GM12878 (cell line): ENCODE data around the gene MAGI2. TPM values are rescaled to one million over a fixed set of nuclear protein-coding genes. Genes with fewer than 3 reads are reported as not detected.
A peak's percentile ranks its signal among the peaks of the same experiment; 100 is the strongest.

Experiments used
- ATAC-seq: fragments of 200-7000 bp; cut with Tn5 transposase; 3 replicates; pipeline ENCODE4 v1.9.1; 2020; ENCODE audit warnings: mild to moderate bottlenecking, moderate library complexity
- BruUV-seq: library from RNA; stranded (reverse); fragments of 400-500 nt; replicated peaks from 2 replicates; lab custom pipeline; 2021; lab: Mats Ljungman, UMichigan
- CTCF ChIA-PET: fragments of 300-600 bp; sonication (Branson Sonifier 250); formaldehyde crosslinking; extraction: SDS; loops from one replicate; lab custom pipeline; 2021; ENCODE audit warnings: inconsistent platforms; lab: Yijun Ruan, JAX
- POLR2A ChIA-PET: fragments of 350-600 bp; formaldehyde crosslinking; extraction: SDS; loops from one replicate; lab custom pipeline; 2021; ENCODE audit warnings: inconsistent platforms; lab: Charles Lee
- RAD21 ChIA-PET: fragments of 300-600 bp; sonication (Branson Sonifier 250); formaldehyde crosslinking; loops from one replicate; lab custom pipeline; 2023; ENCODE audit warnings: antibody characterized with exemption; ENCODE audit not compliant: unreplicated experiment; lab: Charles Lee
- SMC1A ChIA-PET: fragments of 300-600 bp; sonication (Branson Sonifier 250); formaldehyde crosslinking; loops from one replicate; lab custom pipeline; 2023; ENCODE audit not compliant: unreplicated experiment, uncharacterized antibody; lab: Charles Lee
- DNase-seq: peaks from one replicate; pipeline ENCODE4 v3.0.0-alpha.2; 2011; ENCODE audit warnings: low read depth, low spot score
- FAIRE-seq: peaks from 3 replicates; lab custom pipeline; 2011; peaks lifted over from hg19 to GRCh38; lab: Jason Lieb, UNC
- H2AFZ ChIP-seq: 2 replicates; pipeline ENCODE4 v1.6.0; 2011; ENCODE audit warnings: low read depth, low read length, control low read depth; ENCODE audit not compliant: control insufficient read depth
- H3K27ac ChIP-seq: 2 replicates; pipeline ENCODE4 v1.5.1; 2011; ENCODE audit warnings: control low read depth; ENCODE audit not compliant: control insufficient read depth, insufficient read depth
- H3K27me3 ChIP-seq, 2 experiments: replicated peaks in 1 of 2; 2 replicates each; pipeline versions ENCODE4 v1.6.0 to v1.6.1; 2011; ENCODE audit warnings: low read length in 1 of 2; ENCODE audit not compliant: control insufficient read depth in 2 of 2, insufficient read depth in 2 of 2
- H3K36me3 ChIP-seq, 2 experiments: 2 replicates each; pipeline ENCODE4 v1.5.1; 2011; ENCODE audit warnings: low read length in 1 of 2; ENCODE audit not compliant: control insufficient read depth in 2 of 2, insufficient read depth in 2 of 2
- H3K4me1 ChIP-seq: 2 replicates; pipeline ENCODE4 v1.6.1; 2011; ENCODE audit warnings: mild to moderate bottlenecking, low read length, moderate library complexity, mixed read lengths; ENCODE audit not compliant: control insufficient read depth, insufficient read depth
- H3K4me2 ChIP-seq: 2 replicates; pipeline ENCODE4 v1.6.0; 2011; ENCODE audit warnings: control low read depth; ENCODE audit not compliant: control insufficient read depth, insufficient read depth
- H3K4me3 ChIP-seq: fragments of 200-600 bp; sonication (generic); 2 replicates; pipeline ENCODE4 v1.5.1; 2016
- H3K79me2 ChIP-seq: 2 replicates; pipeline ENCODE4 v1.6.0; 2011; ENCODE audit warnings: low read length; ENCODE audit not compliant: control insufficient read depth, insufficient read depth
- H3K9ac ChIP-seq: 2 replicates; pipeline ENCODE4 v1.8.0; 2011; ENCODE audit warnings: low read length, control low read depth, mixed read lengths; ENCODE audit not compliant: control insufficient read depth, insufficient read depth
- H3K9me3 ChIP-seq: replicated peaks from 3 replicates; pipeline ENCODE4 v1.5.1; 2011; ENCODE audit warnings: mild to moderate bottlenecking, low read length; ENCODE audit not compliant: control insufficient read depth, insufficient read depth
- H4K20me1 ChIP-seq: 2 replicates; pipeline ENCODE4 v1.6.0; 2011; ENCODE audit not compliant: control insufficient read depth, insufficient read depth
- ETV6 ChIP-seq, 2 experiments: fragments of 450-650 bp in 1 of 2; IDR thresholded peaks in 1 of 2; conservative IDR thresholded peaks in 1 of 2; 2 replicates each; pipeline ENCODE4 v1.6.1; 2014; ENCODE audit warnings: antibody characterized with exemption in 1 of 2, borderline replicate concordance in 1 of 2, low read depth in 1 of 2, mild to moderate bottlenecking in 1 of 2, moderate library complexity in 1 of 2
- PBX3 ChIP-seq: IDR thresholded peaks from 2 replicates; pipeline ENCODE4 v1.6.1; 2011; ENCODE audit warnings: mild to moderate bottlenecking, low read depth, low read length, moderate library complexity; ENCODE audit not compliant: insufficient replicate concordance
- WGBS: methylation state at CpG from one replicate; pipeline ENCODE4 v1.1.6; 2016; ENCODE audit warnings: low lambda C conversion rate; ENCODE audit not compliant: insufficient replicate concordance, insufficient coverage; ENCODE audit errors: missing lambda C conversion rate; 5-methylcytosine and 5-hydroxymethylcytosine counted together
- in situ Hi-C: fragments of 300-500 bp; cut with MboI; formaldehyde crosslinking; loops from 9 replicates; pipeline ENCODE4 v1.14.3; 2018; ENCODE audit warnings: mixed read lengths
- intact Hi-C: fragments of 100-400 bp; cut with micrococcal nuclease; formaldehyde crosslinking; loops from one replicate; pipeline ENCODE4 v1.14.2; 2022; ENCODE audit not compliant: unreplicated experiment
- polyA plus RNA-seq, 11 experiments: library from polyadenylated mRNA; depleted of rRNA in 4 of 11; unstranded in 6 of 11; stranded (reverse) in 5 of 11; fragments of >200 nt; fragmentation: Nextera tagmentation in 4 of 11; fragmentation: Illumina TruSeq in 1 of 11; extraction: Ambion mirVana in 4 of 11; extraction: Trizol in 1 of 11; gene quantifications; 1 replicate in 1 of 11; 2 replicates in 10 of 11; pipeline versions ENCODE4 v1.2.1 to v1.2.3, GENCODE V29; 2011 to 2016; ENCODE audit warnings: inconsistent platforms in 2 of 11, missing spikeins in 2 of 11, low read depth in 1 of 11
- total RNA-seq, 4 experiments: library from RNA; depleted of rRNA in 3 of 4; stranded (reverse); fragments of >200 nt in 3 of 4; fragmentation: Illumina TruSeq in 1 of 4; extraction: Trizol in 1 of 4; gene quantifications; 2 replicates each; pipeline versions ENCODE4 v1.2.1 to v1.2.3, GENCODE V29; 2013 to 2021
- TF ChIP-seq, protein P1 (sequence below), 3 experiments: IDR thresholded peaks in 2 of 3; conservative IDR thresholded peaks in 1 of 3; 2 replicates each; pipeline ENCODE4 v1.5.1; 2011; ENCODE audit warnings: low read depth in 3 of 3, low read length in 3 of 3, mild to moderate bottlenecking in 3 of 3, control low read depth in 2 of 3, moderate library complexity in 2 of 3, inconsistent platforms in 1 of 3, mixed read lengths in 1 of 3; ENCODE audit not compliant: control insufficient read depth in 2 of 3, insufficient read depth in 1 of 3; ENCODE audit errors: extremely low read depth in 1 of 3

The MAGI2 gene
- total and polyA plus RNA-seq, 10 of the 15 experiments (the other 5 are each of a cell fraction or from before 2014, with no cell fraction given), result 0.01 to 0.31 (median 0.05) TPM; not detected in 2

GRCh38 chr7:79064187-79064823 lies 389.2 kb downstream of the MAGI2 start:
- FAIRE-seq (no peak), ATAC-seq (no peak), DNase-seq (no peak)
- ChIA-PET POLR2A (interaction anchor here (0.5 kb wide), 1 partner anchor 32 kb away, joined by 4 read pairs; no protein-coding TSS in a partner anchor), RAD21 (no interaction called here), CTCF (no interaction called here), SMC1A (no interaction called here)
- Histone ChIP-seq H2AFZ (no peak overlapping the region), H3K36me3 (no peaks in the 10 kb centered on the region), H3K4me2 (no peak overlapping the region), H3K4me1 (no peaks in the 10 kb centered on the region), H3K9me3 (no peaks in the 10 kb centered on the region), H3K27me3 (no peaks in the 10 kb centered on the region), H3K79me2 (no peaks in the 10 kb centered on the region), H3K27ac (no peak overlapping the region), H4K20me1 (no peaks in the 10 kb centered on the region), H3K9ac (no peak overlapping the region), H3K4me3 (no peak overlapping the region)
- intact Hi-C loops (no loop called here), in situ Hi-C loops (no loop called here)
- BruUV-seq, result no TSS peak
- WGBS, result 1% methylated on average over 3 of the region's 3 CpGs
- TF ChIP-seq PBX3, result no peak

GRCh38 chr7:79063019-79063698 lies 390.3 kb downstream of the MAGI2 start:
- Histone ChIP-seq H2AFZ (no peak overlapping the region), H4K20me1 (no peaks in the 10 kb centered on the region), H3K4me2 (no peak overlapping the region), H3K9me3 (no peaks in the 10 kb centered on the region), H3K4me3 (no peak overlapping the region), H3K36me3 (no peaks in the 10 kb centered on the region), H3K27me3 (no peaks in the 10 kb centered on the region), H3K79me2 (no peaks in the 10 kb centered on the region)
- in situ Hi-C loops, result no loop called here
- ChIA-PET CTCF (no interaction called here), SMC1A (no interaction called here), POLR2A (no interaction called here), RAD21 (no interaction called here)
- intact Hi-C loops, result no loop called here
- TF ChIP-seq, protein P1, sequence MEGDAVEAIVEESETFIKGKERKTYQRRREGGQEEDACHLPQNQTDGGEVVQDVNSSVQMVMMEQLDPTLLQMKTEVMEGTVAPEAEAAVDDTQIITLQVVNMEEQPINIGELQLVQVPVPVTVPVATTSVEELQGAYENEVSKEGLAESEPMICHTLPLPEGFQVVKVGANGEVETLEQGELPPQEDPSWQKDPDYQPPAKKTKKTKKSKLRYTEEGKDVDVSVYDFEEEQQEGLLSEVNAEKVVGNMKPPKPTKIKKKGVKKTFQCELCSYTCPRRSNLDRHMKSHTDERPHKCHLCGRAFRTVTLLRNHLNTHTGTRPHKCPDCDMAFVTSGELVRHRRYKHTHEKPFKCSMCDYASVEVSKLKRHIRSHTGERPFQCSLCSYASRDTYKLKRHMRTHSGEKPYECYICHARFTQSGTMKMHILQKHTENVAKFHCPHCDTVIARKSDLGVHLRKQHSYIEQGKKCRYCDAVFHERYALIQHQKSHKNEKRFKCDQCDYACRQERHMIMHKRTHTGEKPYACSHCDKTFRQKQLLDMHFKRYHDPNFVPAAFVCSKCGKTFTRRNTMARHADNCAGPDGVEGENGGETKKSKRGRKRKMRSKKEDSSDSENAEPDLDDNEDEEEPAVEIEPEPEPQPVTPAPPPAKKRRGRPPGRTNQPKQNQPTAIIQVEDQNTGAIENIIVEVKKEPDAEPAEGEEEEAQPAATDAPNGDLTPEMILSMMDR (IDR thresholded peaks at IDR 0.05 in 2 of 3, conservative IDR thresholded peaks at IDR 0.05 in 1 of 3; ENCODE audit: control insufficient read depth in 2 of 3, extremely low read depth in 1 of 3, insufficient read depth in 1 of 3, low read depth in 3 of 3, low read length in 3 of 3), result 0 out of 6 replicates have a peak, but pooled peaks of 1 of the 3 experiments have one; percentile 15
- TF ChIP-seq ETV6 (conservative IDR thresholded peaks at IDR 0.05 in 1 of 2, IDR thresholded peaks at IDR 0.05 in 1 of 2; ENCODE audit: borderline replicate concordance in 1 of 2, low read depth in 1 of 2), result no peak
- TF ChIP-seq, all 136 proteins: peak for 1
- Histone ChIP-seq H3K27ac (no peak overlapping the region), H3K4me1 (no peaks in the 10 kb centered on the region), H3K9ac (no peak overlapping the region)
- 3% methylated on average over 2 of the region's 2 CpGs for WGBS
- ATAC-seq (no peak), FAIRE-seq (no peak), DNase-seq (no peak)
- BruUV-seq, result no TSS peak
